ENCODE results near the gene MPPED1. TPM values are rescaled to one million over a fixed set of nuclear protein-coding genes. Genes with fewer than 3 reads are reported as not detected.

Gene MPPED1
- total RNA-seq, 1 experiment from 2014 or later, result not detected

DNA sequence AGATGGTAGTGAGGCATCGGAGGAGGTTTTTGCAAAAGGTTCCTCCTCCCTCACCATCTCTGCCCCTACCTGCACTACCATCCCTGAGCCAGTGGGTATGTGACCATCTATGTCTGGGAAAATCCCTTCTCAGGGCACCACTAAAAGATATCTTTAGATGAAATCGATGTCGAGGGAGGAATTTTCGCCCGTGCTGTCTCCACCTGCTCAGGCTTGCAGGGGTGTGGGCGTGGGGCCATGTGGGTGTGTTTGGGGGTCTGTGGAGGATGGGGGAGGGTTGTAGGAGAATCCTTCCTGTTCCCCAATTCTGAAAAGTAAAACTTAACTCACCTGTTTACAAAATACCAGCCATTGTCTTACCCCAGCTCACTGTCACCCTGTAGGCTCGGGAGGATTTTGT lies 12.4 kb downstream of the MPPED1 start:
- no TSS peak for BruUV-seq (replicated peaks)
- CTCF ChIA-PET, result no interaction called here
- Histone ChIP-seq H3K4me2 (no peak overlapping the region), H4K20me1 (ENCODE audit: insufficient read depth) (no peaks in the 10 kb centered on the region; the same call in 1 of the 2 replicates), H3K9me2 (ENCODE audit: insufficient read depth) (no peaks in the 10 kb centered on the region), H3K27me3 (ENCODE audit: insufficient read depth, low read depth) (peaks cover 99% of the 10 kb centered on the region), H3F3A (ENCODE audit: insufficient read depth, low read depth) (no peaks in the 10 kb centered on the region), H3K79me2 (ENCODE audit: low read depth) (no peaks in the 10 kb centered on the region), H3K4me3 (no peak overlapping the region), H3K36me3 (ENCODE audit: low read depth) (no peaks in the 10 kb centered on the region), H3K4me1 (replicated peaks; ENCODE audit: insufficient read depth) (no peaks in the 10 kb centered on the region), H3K9me3 (ENCODE audit: insufficient read depth, low read depth) (no peaks in the 10 kb centered on the region), H2AFZ (no peak overlapping the region), H3K27ac (no peak overlapping the region)
- TF ChIP-seq EZH2 (IDR thresholded peaks at IDR 0.05; ENCODE audit: low read depth), result no peak
- TF ChIP-seq, protein P1, sequence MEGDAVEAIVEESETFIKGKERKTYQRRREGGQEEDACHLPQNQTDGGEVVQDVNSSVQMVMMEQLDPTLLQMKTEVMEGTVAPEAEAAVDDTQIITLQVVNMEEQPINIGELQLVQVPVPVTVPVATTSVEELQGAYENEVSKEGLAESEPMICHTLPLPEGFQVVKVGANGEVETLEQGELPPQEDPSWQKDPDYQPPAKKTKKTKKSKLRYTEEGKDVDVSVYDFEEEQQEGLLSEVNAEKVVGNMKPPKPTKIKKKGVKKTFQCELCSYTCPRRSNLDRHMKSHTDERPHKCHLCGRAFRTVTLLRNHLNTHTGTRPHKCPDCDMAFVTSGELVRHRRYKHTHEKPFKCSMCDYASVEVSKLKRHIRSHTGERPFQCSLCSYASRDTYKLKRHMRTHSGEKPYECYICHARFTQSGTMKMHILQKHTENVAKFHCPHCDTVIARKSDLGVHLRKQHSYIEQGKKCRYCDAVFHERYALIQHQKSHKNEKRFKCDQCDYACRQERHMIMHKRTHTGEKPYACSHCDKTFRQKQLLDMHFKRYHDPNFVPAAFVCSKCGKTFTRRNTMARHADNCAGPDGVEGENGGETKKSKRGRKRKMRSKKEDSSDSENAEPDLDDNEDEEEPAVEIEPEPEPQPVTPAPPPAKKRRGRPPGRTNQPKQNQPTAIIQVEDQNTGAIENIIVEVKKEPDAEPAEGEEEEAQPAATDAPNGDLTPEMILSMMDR (conservative IDR thresholded peaks at IDR 0.05), result no peak
- intact Hi-C loops (cut with micrococcal nuclease; ENCODE audit: unreplicated experiment), result no loop called here
- DNase-seq, result no peak
- POLR2A ChIA-PET (ENCODE audit: unreplicated experiment), result no interaction called here

DNA sequence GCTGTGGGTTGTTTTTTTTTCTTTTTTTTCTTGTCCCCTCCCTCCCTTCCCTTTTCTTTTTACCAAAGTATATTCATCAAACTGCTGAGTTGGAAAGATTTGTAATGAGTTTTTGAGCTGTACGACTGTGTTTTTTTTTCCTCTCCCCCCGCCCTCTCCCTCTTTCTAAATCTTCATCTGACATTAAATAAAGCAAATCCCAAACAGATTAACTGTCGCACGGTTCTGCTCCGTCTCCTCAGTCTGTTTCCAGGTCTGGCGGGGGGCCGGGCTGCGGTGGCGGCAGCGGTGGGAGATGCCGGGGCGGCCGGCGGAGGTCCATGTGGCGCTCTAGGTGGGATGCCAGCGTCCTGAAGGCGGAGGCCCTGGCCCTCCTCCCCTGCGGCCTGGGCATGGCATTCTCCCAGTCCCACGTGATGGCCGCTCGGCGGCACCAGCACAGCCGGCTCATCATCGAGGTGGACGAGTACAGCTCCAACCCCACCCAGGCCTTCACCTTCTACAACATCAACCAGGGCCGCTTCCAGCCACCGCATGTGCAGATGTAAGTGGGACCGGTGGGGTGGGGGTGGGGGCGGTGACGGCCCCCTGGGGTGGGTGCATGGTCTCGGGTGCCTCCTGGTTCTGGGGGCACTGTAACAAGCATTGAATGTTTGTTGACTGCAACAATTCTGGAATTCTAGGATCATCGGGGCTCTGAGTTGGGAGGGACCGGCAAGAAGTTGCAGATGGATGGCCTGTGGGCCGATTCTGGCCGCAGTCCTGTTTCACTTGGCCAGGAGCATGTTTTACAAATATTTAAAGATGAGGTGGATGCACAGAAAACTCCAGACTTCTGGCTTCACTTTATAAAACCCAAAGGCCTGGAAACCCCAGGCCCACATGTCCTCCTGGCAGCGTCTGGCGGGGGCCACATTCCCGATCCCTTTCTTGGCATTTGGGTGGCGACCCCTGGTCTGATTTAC lies 13.1 kb downstream of the MPPED1 start:
- H3K9me3 ChIP-seq (ENCODE audit: insufficient read depth, low read depth), result no peaks in the 10 kb centered on the region
- no peak overlapping the region for H2AFZ ChIP-seq
- H4K20me1 ChIP-seq (ENCODE audit: insufficient read depth), result no peaks in the 10 kb centered on the region; the same call in 1 of the 2 replicates
- no peaks in the 10 kb centered on the region for H3K79me2 ChIP-seq (ENCODE audit: low read depth)
- TF ChIP-seq, protein P1 (conservative IDR thresholded peaks at IDR 0.05), result no peak
- TF ChIP-seq EZH2 (IDR thresholded peaks at IDR 0.05; ENCODE audit: low read depth), result no peak
- CTCF ChIA-PET, result no interaction called here
- POLR2A ChIA-PET (ENCODE audit: unreplicated experiment), result no interaction called here
- BruUV-seq (replicated peaks), result no TSS peak
- H3K4me3 ChIP-seq, result no peak overlapping the region
- H3K27me3 ChIP-seq (ENCODE audit: insufficient read depth, low read depth), result peaks cover 99% of the 10 kb centered on the region
- no peaks in the 10 kb centered on the region for H3K4me1 ChIP-seq (replicated peaks; ENCODE audit: insufficient read depth)
- no peaks in the 10 kb centered on the region for H3K9me2 ChIP-seq (ENCODE audit: insufficient read depth)
- no peak overlapping the region for H3K4me2 ChIP-seq
- intact Hi-C loops (cut with micrococcal nuclease; ENCODE audit: unreplicated experiment), result no loop called here
- no peaks in the 10 kb centered on the region for H3K36me3 ChIP-seq (ENCODE audit: low read depth)
- no peak for DNase-seq
- no peak overlapping the region for H3K27ac ChIP-seq
- H3F3A ChIP-seq (ENCODE audit: insufficient read depth, low read depth), result no peaks in the 10 kb centered on the region

DNA sequence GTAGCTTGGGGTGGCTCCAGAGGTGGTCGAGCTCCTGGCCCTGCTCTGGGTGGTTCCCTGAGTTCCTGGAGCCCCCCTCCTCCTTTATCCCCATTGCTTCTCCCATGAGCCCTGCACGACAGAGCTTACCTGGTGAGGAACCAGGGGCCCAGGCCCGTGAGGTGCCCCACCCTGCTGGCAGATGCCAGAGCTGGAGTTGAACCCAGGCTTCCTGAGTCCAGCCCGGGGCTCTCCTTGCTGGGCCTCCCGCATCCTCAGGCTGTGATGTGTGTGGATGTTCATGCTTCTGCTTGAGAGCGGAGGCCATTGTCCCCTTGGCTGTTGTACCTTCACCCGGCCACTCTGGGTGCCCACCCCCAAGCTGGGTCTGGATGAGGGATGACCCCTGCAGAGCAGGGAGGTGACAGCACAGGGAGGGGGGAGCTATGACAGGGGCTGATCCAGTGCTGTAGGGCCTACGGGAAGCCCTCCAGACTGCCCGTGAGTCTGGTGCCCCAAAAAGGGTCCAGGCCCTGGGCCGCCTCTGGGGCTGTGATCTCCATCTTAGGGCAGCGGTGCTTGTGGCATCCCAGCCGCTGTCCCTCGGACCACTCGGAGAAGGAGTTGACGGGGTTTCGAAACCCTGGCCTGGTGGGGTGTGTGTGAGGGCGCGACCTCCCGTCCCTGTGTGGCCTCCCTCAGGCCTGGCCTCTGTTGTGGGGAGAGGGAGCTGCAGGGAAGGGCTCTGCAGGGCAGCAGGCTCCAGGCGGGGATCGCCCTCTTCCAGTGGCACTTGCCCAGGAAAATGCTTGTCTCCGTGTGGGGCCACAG lies 14.4 kb downstream of the MPPED1 start:
- Histone ChIP-seq H3K9me2 (ENCODE audit: insufficient read depth) (no peaks in the 10 kb centered on the region), H3K27ac (no peak overlapping the region), H3K36me3 (ENCODE audit: low read depth) (no peaks in the 10 kb centered on the region), H3K27me3 (ENCODE audit: insufficient read depth, low read depth) (peaks cover 96% of the 10 kb centered on the region), H3K9me3 (ENCODE audit: insufficient read depth, low read depth) (no peaks in the 10 kb centered on the region), H3K4me3 (no peak overlapping the region), H2AFZ (no peak overlapping the region), H3F3A (ENCODE audit: insufficient read depth, low read depth) (no peaks in the 10 kb centered on the region), H3K4me2 (no peak overlapping the region), H3K4me1 (replicated peaks; ENCODE audit: insufficient read depth) (no peaks in the 10 kb centered on the region), H3K79me2 (ENCODE audit: low read depth) (no peaks in the 10 kb centered on the region), H4K20me1 (ENCODE audit: insufficient read depth) (no peaks in the 10 kb centered on the region; the same call in 1 of the 2 replicates)
- intact Hi-C loops (cut with micrococcal nuclease; ENCODE audit: unreplicated experiment), result no loop called here
- BruUV-seq (replicated peaks), result no TSS peak
- ChIA-PET POLR2A (ENCODE audit: unreplicated experiment) (no interaction called here), CTCF (no interaction called here)
- no peak for DNase-seq
- TF ChIP-seq, protein P1 (conservative IDR thresholded peaks at IDR 0.05), result no peak
- TF ChIP-seq EZH2 (IDR thresholded peaks at IDR 0.05; ENCODE audit: low read depth), result no peak
